ENCODE data around the gene DOCK4. TPM values are rescaled to one million over a fixed set of nuclear protein-coding genes. Genes with fewer than 3 reads are reported as not detected.

Gene DOCK4
- total and polyA plus RNA-seq, 10 of the 15 experiments (the other 5 are each of a cell fraction or from before 2014, with no cell fraction given) = 0.03 to 0.73 (median 0.38) TPM

DNA sequence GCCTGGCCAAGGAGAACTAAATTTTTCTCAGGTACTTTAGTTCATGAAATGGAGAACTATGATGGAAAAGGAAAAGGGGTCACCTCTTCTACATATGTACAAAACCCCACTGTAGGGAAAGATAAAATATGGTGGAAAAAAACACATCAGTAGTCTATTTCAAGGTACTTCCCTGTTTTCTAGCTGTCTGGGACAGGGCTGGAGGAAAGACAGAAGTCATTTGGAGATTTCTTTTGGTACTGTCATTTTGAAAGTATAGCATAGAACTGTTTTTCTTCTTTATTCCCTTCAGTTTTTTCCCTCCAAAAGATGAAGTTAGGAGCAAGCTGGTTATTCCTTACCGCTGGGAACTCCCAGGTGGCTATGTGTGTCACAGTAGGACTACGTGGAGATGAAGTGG lies 196.1 kb downstream of the DOCK4 start:
- DNase-seq (ENCODE audit: low read depth, low spot score) (no peak), FAIRE-seq (no peak), ATAC-seq (no peak)
- Histone ChIP-seq H3K27me3 (replicated peaks in 1 of 2; ENCODE audit: control insufficient read depth in 2 of 2, insufficient read depth in 2 of 2, low read length in 1 of 2) (peaks cover 0 to 1% of the 10 kb centered on the region in 2 experiments; a peak in 2 of 4 replicates), H4K20me1 (ENCODE audit: control insufficient read depth, insufficient read depth) (no peaks in the 10 kb centered on the region), H3K27ac (ENCODE audit: control insufficient read depth, insufficient read depth) (no peak overlapping the region), H3K36me3 (ENCODE audit: control insufficient read depth in 2 of 2, insufficient read depth in 2 of 2, low read length in 1 of 2) (no peaks in the 10 kb centered on the region), H3K9me3 (replicated peaks; ENCODE audit: control insufficient read depth, insufficient read depth, low read length) (no peaks in the 10 kb centered on the region), H3K4me3 (no peak overlapping the region), H2AFZ (ENCODE audit: control insufficient read depth, low read depth, low read length) (no peak overlapping the region), H3K9ac (ENCODE audit: control insufficient read depth, insufficient read depth, low read length) (no peak overlapping the region), H3K4me2 (ENCODE audit: control insufficient read depth, insufficient read depth) (no peak overlapping the region), H3K4me1 (ENCODE audit: control insufficient read depth, insufficient read depth, low read length) (no peaks in the 10 kb centered on the region), H3K79me2 (ENCODE audit: control insufficient read depth, insufficient read depth, low read length) (no peaks in the 10 kb centered on the region)
- ChIA-PET SMC1A (ENCODE audit: uncharacterized antibody, unreplicated experiment) (interaction anchor here (1.4 kb wide), 1 partner anchor 91 kb away, joined by 3 read pairs; no protein-coding TSS in a partner anchor), RAD21 (ENCODE audit: unreplicated experiment) (no interaction called here), CTCF (no interaction called here), POLR2A (no interaction called here)
- TF ChIP-seq ZNF592 (IDR thresholded peaks at IDR 0.05) (no peak), SUZ12 (IDR thresholded peaks at IDR 0.05; ENCODE audit: unreplicated experiment) (no peak), EP300 (IDR thresholded peaks at IDR 0.05; ENCODE audit: borderline replicate concordance in 1 of 2, control insufficient read depth in 1 of 2, low read depth in 2 of 2, low read length in 2 of 2) (no peak), ZNF622 (IDR thresholded peaks at IDR 0.05) (no peak), ASH2L (IDR thresholded peaks at IDR 0.05; ENCODE audit: borderline replicate concordance, low read depth) (no peak), ZBTB4 (CRISPR knock-in tag; IDR thresholded peaks at IDR 0.05) (no peak), FOXK2 (IDR thresholded peaks at IDR 0.05) (no peak), IRF4 (IDR thresholded peaks at IDR 0.05; ENCODE audit: low read depth, low read length) (no peak)
- intact Hi-C loops (cut with micrococcal nuclease; ENCODE audit: unreplicated experiment) = no loop called here
- BruUV-seq (replicated peaks) = no TSS peak
- in situ Hi-C loops (cut with MboI) = no loop called here
- 74% methylated on average over 2 of the region's 2 CpGs for WGBS (ENCODE audit: insufficient coverage, insufficient replicate concordance, low lambda C conversion rate, missing lambda C conversion rate)
